ENCODE results near the gene PRORP.

DNA sequence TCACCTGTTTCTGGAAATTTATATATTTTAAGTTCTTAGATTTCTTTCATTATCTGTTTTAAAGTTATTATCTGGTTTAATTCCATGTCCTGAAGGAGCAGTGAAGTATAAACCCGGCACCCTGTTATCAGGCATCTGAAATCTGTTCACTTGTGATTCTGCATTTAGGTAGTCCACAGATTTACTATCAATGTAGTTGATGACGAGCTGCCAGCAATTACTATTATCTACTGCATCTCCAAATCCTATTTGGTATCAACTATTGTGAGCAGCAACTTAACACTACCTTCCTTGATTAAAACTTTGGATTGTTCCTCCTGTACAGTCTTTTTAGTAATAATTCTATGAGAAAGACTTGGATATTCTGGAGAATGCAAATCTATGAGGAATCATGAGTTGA, 36.1 kb downstream of the PRORP start:
- TF ChIP-seq RXRA (IDR thresholded peaks at IDR 0.05; ENCODE audit: borderline replicate concordance, low read depth) (no peak), RAD21 (IDR thresholded peaks at IDR 0.05; ENCODE audit: low read length) (no peak), YY1 (IDR thresholded peaks at IDR 0.05; ENCODE audit: low read depth) (no peak), JUND (IDR thresholded peaks at IDR 0.05) (no peak), EP300 (IDR thresholded peaks at IDR 0.05; ENCODE audit: borderline replicate concordance in 1 of 2, low read depth in 1 of 2, low read length in 1 of 2) (no peak)
- TF ChIP-seq, protein P1, sequence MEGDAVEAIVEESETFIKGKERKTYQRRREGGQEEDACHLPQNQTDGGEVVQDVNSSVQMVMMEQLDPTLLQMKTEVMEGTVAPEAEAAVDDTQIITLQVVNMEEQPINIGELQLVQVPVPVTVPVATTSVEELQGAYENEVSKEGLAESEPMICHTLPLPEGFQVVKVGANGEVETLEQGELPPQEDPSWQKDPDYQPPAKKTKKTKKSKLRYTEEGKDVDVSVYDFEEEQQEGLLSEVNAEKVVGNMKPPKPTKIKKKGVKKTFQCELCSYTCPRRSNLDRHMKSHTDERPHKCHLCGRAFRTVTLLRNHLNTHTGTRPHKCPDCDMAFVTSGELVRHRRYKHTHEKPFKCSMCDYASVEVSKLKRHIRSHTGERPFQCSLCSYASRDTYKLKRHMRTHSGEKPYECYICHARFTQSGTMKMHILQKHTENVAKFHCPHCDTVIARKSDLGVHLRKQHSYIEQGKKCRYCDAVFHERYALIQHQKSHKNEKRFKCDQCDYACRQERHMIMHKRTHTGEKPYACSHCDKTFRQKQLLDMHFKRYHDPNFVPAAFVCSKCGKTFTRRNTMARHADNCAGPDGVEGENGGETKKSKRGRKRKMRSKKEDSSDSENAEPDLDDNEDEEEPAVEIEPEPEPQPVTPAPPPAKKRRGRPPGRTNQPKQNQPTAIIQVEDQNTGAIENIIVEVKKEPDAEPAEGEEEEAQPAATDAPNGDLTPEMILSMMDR (IDR thresholded peaks at IDR 0.05), result no peak
